Keratinocyte (primary cell): Measurements from ENCODE around the gene SH3PXD2A. TPM values are rescaled to one million over a fixed set of nuclear protein-coding genes. Genes with fewer than 3 reads are reported as not detected.

Experiments used
- DNase-seq: peaks from one replicate; pipeline ENCODE4 v3.0.0-alpha.2; 2011; ENCODE audit warnings: low read depth, missing footprints, low spot score
- FAIRE-seq: peaks from 2 replicates; lab custom pipeline; 2011; peaks lifted over from hg19 to GRCh38; lab: Jason Lieb, UNC
- H2AFZ ChIP-seq: 2 replicates; pipeline ENCODE4 v1.6.0; 2012; ENCODE audit warnings: low read length, control low read depth, inconsistent platforms; ENCODE audit not compliant: control insufficient read depth
- H3K27ac ChIP-seq: 2 replicates; pipeline ENCODE4 v1.5.1; 2011; ENCODE audit warnings: low read length; ENCODE audit not compliant: control insufficient read depth, insufficient read depth
- H3K27me3 ChIP-seq: 3 replicates; pipeline ENCODE4 v1.6.0; 2011; ENCODE audit warnings: low read length; ENCODE audit not compliant: control insufficient read depth, insufficient read depth; ENCODE audit errors: extremely low read depth
- H3K36me3 ChIP-seq, 2 experiments: 2 replicates in 1 of 2; 3 replicates in 1 of 2; pipeline ENCODE4 v1.5.1; 2011; ENCODE audit warnings: low read length in 2 of 2, mild to moderate bottlenecking in 1 of 2; ENCODE audit not compliant: control insufficient read depth in 2 of 2, insufficient read depth in 2 of 2; ENCODE audit errors: extremely low read depth in 1 of 2
- H3K4me1 ChIP-seq: 3 replicates; pipeline ENCODE4 v1.5.1; 2011; ENCODE audit warnings: low read length; ENCODE audit not compliant: control insufficient read depth, insufficient read depth; ENCODE audit errors: extremely low read depth
- H3K4me2 ChIP-seq: 3 replicates; pipeline ENCODE4 v1.6.0; 2011; ENCODE audit warnings: low read depth, low read length; ENCODE audit not compliant: control insufficient read depth, insufficient read depth; ENCODE audit errors: extremely low read depth
- H3K4me3 ChIP-seq, 3 experiments: fragments of 200-600 bp in 1 of 3; sonication (generic) in 1 of 3; 2 replicates in 2 of 3; 3 replicates in 1 of 3; pipeline ENCODE4 v1.5.1; 2011 to 2016; ENCODE audit warnings: low read length in 3 of 3, mild to moderate bottlenecking in 3 of 3, control low read depth in 2 of 3, inconsistent platforms in 1 of 3, low read depth in 1 of 3, mixed read lengths in 1 of 3, mixed run types in 1 of 3, moderate library complexity in 1 of 3; ENCODE audit not compliant: control insufficient read depth in 2 of 3, insufficient read depth in 2 of 3; ENCODE audit errors: extremely low read depth in 1 of 3
- H3K79me2 ChIP-seq: 2 replicates; pipeline ENCODE4 v1.6.0; 2012; ENCODE audit warnings: low read length; ENCODE audit not compliant: control insufficient read depth, insufficient read depth
- H3K9ac ChIP-seq: 3 replicates; pipeline ENCODE4 v1.6.0; 2011; ENCODE audit warnings: low read length; ENCODE audit not compliant: control insufficient read depth, insufficient read depth; ENCODE audit errors: extremely low read depth
- H3K9me1 ChIP-seq: 3 replicates; pipeline ENCODE4 v1.6.0; 2011; ENCODE audit warnings: low read length; ENCODE audit not compliant: control insufficient read depth, insufficient read depth; ENCODE audit errors: extremely low read depth
- H3K9me3 ChIP-seq: 2 replicates; pipeline ENCODE4 v1.5.1; 2012; ENCODE audit warnings: low read depth, low read length; ENCODE audit not compliant: control insufficient read depth
- H4K20me1 ChIP-seq: 3 replicates; pipeline ENCODE4 v1.6.0; 2011; ENCODE audit warnings: low read length; ENCODE audit not compliant: control insufficient read depth, insufficient read depth; ENCODE audit errors: extremely low read depth
- EZH2 ChIP-seq: IDR thresholded peaks from one replicate; pipeline ENCODE4 v1.6.1; 2012; ENCODE audit warnings: inconsistent platforms, mild to moderate bottlenecking, low read length, moderate library complexity
- dilution Hi-C: fragments of 300-500 bp; cut with MboI; formaldehyde crosslinking; loops from one replicate; pipeline ENCODE4 v1.7.0; 2020; ENCODE audit warnings: low sequenced_read_pairs; ENCODE audit not compliant: extremely low pct_ligation_motif_present
- polyA plus RNA-seq, 5 experiments: library from polyadenylated mRNA; depleted of rRNA in 3 of 5; stranded (reverse) in 3 of 5; stranded (forward) in 1 of 5; unstranded in 1 of 5; fragments of >200 nt; gene quantifications; 1 replicate in 1 of 5; 2 replicates in 3 of 5; 3 replicates in 1 of 5; pipeline versions ENCODE4 v1.2.1 to v1.2.3, GENCODE V29; 2011 to 2012; ENCODE audit warnings: missing spikeins in 2 of 5, low read depth in 1 of 5, low replicate concordance in 1 of 5
- TF ChIP-seq, protein P1 (sequence below), 3 experiments: IDR thresholded peaks in 1 of 3; conservative IDR thresholded peaks in 1 of 3; optimal IDR thresholded peaks in 1 of 3; 2 replicates in 2 of 3; 3 replicates in 1 of 3; pipeline versions ENCODE3 to v1.5.1; 2011; ENCODE audit warnings: low read length in 3 of 3, mild to moderate bottlenecking in 3 of 3, moderate library complexity in 2 of 3, control low read depth in 1 of 3, inconsistent platforms in 1 of 3; ENCODE audit not compliant: insufficient read depth in 2 of 3; ENCODE audit errors: extremely low read depth in 1 of 3

SH3PXD2A gene
- polyA plus RNA-seq, 1 donor (not counting 4 experiments of a cell fraction or from before 2014, with no cell fraction given) = 33.9 TPM

DNA sequence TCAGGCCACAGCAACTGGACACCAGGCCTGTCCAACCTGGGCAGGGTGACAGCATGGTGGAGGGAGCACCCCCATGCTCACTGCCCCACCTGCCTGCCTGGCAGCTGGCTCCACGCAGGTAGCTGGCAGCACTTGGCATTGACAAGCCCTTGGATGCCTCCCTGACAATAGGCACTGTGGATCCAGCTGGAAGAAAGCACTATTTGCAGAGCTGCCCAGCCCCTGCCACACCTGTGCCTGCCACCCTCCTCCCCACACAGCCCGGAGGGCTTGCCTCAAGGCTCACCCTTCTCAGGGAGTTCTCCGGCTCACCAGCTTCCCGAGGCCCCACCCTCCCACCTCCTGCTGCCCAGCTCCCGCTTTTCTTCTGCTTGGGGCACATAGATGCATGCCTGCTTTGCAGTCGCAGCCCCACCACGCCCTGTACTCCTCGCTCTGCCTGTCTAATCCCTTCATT, 201.8 kb downstream of the SH3PXD2A start:
- Histone ChIP-seq H3K9me3 (no peaks in the 10 kb centered on the region), H3K4me2 (no peak overlapping the region), H3K36me3 (peaks cover 51 to 55% of the 10 kb centered on the region in 2 experiments), H3K27ac (no peak overlapping the region), H3K27me3 (no peaks in the 10 kb centered on the region), H4K20me1 (peaks cover 39% of the 10 kb centered on the region), H2AFZ (no peak overlapping the region), H3K9me1 (peaks cover 8% of the 10 kb centered on the region), H3K79me2 (peaks cover 78% of the 10 kb centered on the region), H3K9ac (no peak overlapping the region), H3K4me3 (no peak overlapping the region), H3K4me1 (peaks cover 14% of the 10 kb centered on the region)
- TF ChIP-seq, protein P1, sequence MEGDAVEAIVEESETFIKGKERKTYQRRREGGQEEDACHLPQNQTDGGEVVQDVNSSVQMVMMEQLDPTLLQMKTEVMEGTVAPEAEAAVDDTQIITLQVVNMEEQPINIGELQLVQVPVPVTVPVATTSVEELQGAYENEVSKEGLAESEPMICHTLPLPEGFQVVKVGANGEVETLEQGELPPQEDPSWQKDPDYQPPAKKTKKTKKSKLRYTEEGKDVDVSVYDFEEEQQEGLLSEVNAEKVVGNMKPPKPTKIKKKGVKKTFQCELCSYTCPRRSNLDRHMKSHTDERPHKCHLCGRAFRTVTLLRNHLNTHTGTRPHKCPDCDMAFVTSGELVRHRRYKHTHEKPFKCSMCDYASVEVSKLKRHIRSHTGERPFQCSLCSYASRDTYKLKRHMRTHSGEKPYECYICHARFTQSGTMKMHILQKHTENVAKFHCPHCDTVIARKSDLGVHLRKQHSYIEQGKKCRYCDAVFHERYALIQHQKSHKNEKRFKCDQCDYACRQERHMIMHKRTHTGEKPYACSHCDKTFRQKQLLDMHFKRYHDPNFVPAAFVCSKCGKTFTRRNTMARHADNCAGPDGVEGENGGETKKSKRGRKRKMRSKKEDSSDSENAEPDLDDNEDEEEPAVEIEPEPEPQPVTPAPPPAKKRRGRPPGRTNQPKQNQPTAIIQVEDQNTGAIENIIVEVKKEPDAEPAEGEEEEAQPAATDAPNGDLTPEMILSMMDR (optimal IDR thresholded peaks at IDR 0.05 in 1 of 3, IDR thresholded peaks at IDR 0.05 in 1 of 3, conservative IDR thresholded peaks at IDR 0.05 in 1 of 3; ENCODE audit: extremely low read depth in 1 of 3, insufficient read depth in 2 of 3, low read length in 3 of 3) = no peak
- DNase-seq (no peak), FAIRE-seq (no peak)
- dilution Hi-C loops = no loop called here

DNA sequence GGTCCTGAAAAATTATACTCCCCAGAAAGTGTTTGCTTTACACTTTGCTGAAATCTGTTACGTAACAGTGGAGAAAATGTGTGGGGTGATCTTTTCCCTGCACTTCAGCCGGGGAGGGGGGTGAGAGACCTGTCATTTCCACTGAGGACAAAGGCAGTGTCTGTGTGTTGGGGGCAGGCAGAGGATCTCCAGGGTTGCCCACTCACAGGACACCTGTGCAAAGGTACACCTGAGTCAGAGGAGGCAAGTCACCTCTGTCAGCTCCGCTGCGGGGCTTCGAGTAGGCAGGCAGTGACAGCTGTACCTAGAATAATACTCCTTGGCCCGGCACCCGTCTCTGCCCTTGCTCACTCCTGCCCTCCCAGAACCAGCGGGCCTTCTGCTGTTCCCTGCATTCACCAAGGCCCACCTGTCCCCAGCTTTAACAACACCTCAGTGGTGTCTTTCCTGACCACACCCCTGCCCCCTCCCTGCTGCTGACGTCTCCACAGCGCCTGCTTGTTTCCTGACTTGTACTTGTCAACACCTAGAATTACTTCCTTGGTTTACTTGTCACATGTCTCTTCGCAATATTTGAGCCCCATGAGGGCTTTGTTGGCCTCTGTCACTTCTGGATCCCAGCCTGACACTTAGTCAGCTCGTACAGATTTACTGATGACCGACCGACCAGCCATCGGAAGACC, 202.6 kb downstream of the SH3PXD2A start:
- Histone ChIP-seq H3K9ac (no peak overlapping the region), H3K9me3 (no peaks in the 10 kb centered on the region), H3K27me3 (no peaks in the 10 kb centered on the region), H3K4me1 (peaks cover 14% of the 10 kb centered on the region), H4K20me1 (peaks cover 41% of the 10 kb centered on the region), H3K36me3 (peaks cover 43 to 54% of the 10 kb centered on the region in 2 experiments), H2AFZ (no peak overlapping the region), H3K79me2 (peaks cover 75% of the 10 kb centered on the region), H3K4me2 (no peak overlapping the region), H3K4me3 (no peak overlapping the region), H3K9me1 (peaks cover 8% of the 10 kb centered on the region), H3K27ac (no peak overlapping the region)
- DNase-seq (no peak), FAIRE-seq (no peak)
- TF ChIP-seq, protein P1 (optimal IDR thresholded peaks at IDR 0.05 in 1 of 3, IDR thresholded peaks at IDR 0.05 in 1 of 3, conservative IDR thresholded peaks at IDR 0.05 in 1 of 3; ENCODE audit: extremely low read depth in 1 of 3, insufficient read depth in 2 of 3, low read length in 3 of 3) = no peak
- TF ChIP-seq EZH2 = no peak
- dilution Hi-C loops = no loop called here
